Large intestine (tissue), 3 donors: Measurements from ENCODE around the gene SPRED1. TPM values are rescaled to one million over a fixed set of nuclear protein-coding genes. Genes with fewer than 3 reads are reported as not detected.
A peak's percentile ranks its signal among the peaks of the same experiment; 100 is the strongest.

Source experiments
- DNase-seq, 2 donors: peaks; one replicate each; pipeline versions ENCODE4 v3.0.0 to v3.0.0-alpha.2; 2013
- H3K27ac ChIP-seq: one replicate; pipeline ENCODE4 v1.5.1; 2013; ENCODE audit warnings: low read length
- H3K27me3 ChIP-seq: 2 replicates; pipeline ENCODE4 v1.6.1; 2013; ENCODE audit warnings: low read length; ENCODE audit not compliant: control insufficient read depth, insufficient read depth
- H3K36me3 ChIP-seq: 2 replicates; pipeline ENCODE4 v1.6.1; 2013; ENCODE audit warnings: low read length; ENCODE audit not compliant: control insufficient read depth, insufficient read depth
- H3K4me1 ChIP-seq: one replicate; pipeline ENCODE4 v1.6.1; 2013; ENCODE audit warnings: low read length; ENCODE audit not compliant: control insufficient read depth, insufficient read depth
- H3K4me3 ChIP-seq: one replicate; pipeline ENCODE4 v1.5.1; 2013; ENCODE audit warnings: low read length
- H3K9me3 ChIP-seq: one replicate; pipeline ENCODE4 v1.6.1; 2013; ENCODE audit warnings: mild to moderate bottlenecking, low read depth, low read length, moderate library complexity; ENCODE audit not compliant: control insufficient read depth
- WGBS: methylation state at CpG from one replicate; pipeline ENCODE4 v1.1.5; 2013; ENCODE audit warnings: low lambda C conversion rate; ENCODE audit not compliant: insufficient coverage; 5-methylcytosine and 5-hydroxymethylcytosine counted together
- polyA plus RNA-seq: library from polyadenylated mRNA; unstranded; fragments of 120-200 nt; gene quantifications from one replicate; pipeline ENCODE4 v1.2.1, GENCODE V29; 2013

The SPRED1 gene
- polyA plus RNA-seq, 1 donor = 28.2 TPM

DNA sequence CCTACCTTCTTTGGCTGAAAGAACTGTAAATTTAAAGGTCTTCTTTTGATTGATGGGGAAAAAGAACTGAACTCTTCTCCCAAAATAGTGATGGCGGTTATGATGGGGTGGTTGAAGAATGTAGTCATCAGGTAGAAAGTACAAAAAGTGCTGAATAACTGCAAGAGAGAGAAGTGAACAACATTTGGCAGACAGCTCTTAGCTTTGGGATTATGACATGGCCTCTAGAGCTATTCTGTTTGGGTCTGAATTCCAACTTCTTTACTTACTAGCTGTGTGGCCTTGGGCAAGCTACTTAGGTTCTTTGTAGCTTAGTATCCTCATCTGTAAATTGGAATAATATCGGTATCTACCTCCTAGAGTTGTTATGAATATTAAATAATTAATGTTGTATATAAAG, 91.7 kb downstream of the SPRED1 start:
- H3K36me3 ChIP-seq = peaks cover 19% of the 10 kb centered on the region
- no peaks in the 10 kb centered on the region for H3K27me3 ChIP-seq
- no peak overlapping the region for H3K4me3 ChIP-seq
- no peak for DNase-seq
- no peak overlapping the region for H3K27ac ChIP-seq
- 100% methylated on average over 1 of the region's 2 CpGs for WGBS
- H3K4me1 ChIP-seq = no peaks in the 10 kb centered on the region
- H3K9me3 ChIP-seq = no peaks in the 10 kb centered on the region

GRCh38 chr15:38349251-38349650, 96.6 kb downstream of the SPRED1 start:
- H3K27ac ChIP-seq = no peak overlapping the region
- no peaks in the 10 kb centered on the region for H3K4me1 ChIP-seq
- no peaks in the 10 kb centered on the region for H3K27me3 ChIP-seq
- H3K9me3 ChIP-seq = no peaks in the 10 kb centered on the region
- H3K36me3 ChIP-seq = peaks cover 32% of the 10 kb centered on the region
- WGBS = 92% methylated on average over 3 of the region's 3 CpGs
- no peak overlapping the region for H3K4me3 ChIP-seq
- DNase-seq = no peak

- H3K36me3 ChIP-seq = peaks cover 25% of the 10 kb centered on the region
- H3K27me3 ChIP-seq = no peaks in the 10 kb centered on the region
- H3K27ac ChIP-seq = no peak overlapping the region
- no peaks in the 10 kb centered on the region for H3K4me1 ChIP-seq
- no peak for DNase-seq
- H3K4me3 ChIP-seq = no peak overlapping the region
- H3K9me3 ChIP-seq = no peaks in the 10 kb centered on the region
- WGBS = no CpG with 5 or more reads among the region's 8 CpGs
Measured at GRCh38 chr15:38351466-38351865, 98.8 kb downstream of the SPRED1 start.

- H3K36me3 ChIP-seq = peaks cover 25% of the 10 kb centered on the region
- no CpG with 5 or more reads among the region's 3 CpGs for WGBS
- DNase-seq = peak; percentile 50 to 56
- H3K4me3 ChIP-seq = no peak overlapping the region
- no peaks in the 10 kb centered on the region for H3K27me3 ChIP-seq
- no peaks in the 10 kb centered on the region for H3K9me3 ChIP-seq
- no peak overlapping the region for H3K27ac ChIP-seq
- no peaks in the 10 kb centered on the region for H3K4me1 ChIP-seq
Measured at GRCh38 chr15:38354315-38354929, 101.8 kb downstream of the SPRED1 start.

GRCh38 chr15:38362355-38362754, 109.7 kb downstream of the SPRED1 start:
- Histone ChIP-seq H3K4me3 (no peak overlapping the region), H3K4me1 (no peaks in the 10 kb centered on the region), H3K9me3 (no peaks in the 10 kb centered on the region), H3K36me3 (no peaks in the 10 kb centered on the region), H3K27me3 (no peaks in the 10 kb centered on the region), H3K27ac (no peak overlapping the region)
- 86% methylated on average over 1 of the region's 3 CpGs for WGBS
- DNase-seq = no peak

GRCh38 chr15:38367476-38367875, 114.8 kb downstream of the SPRED1 start:
- no CpG with 5 or more reads among the region's 2 CpGs for WGBS

GRCh38 chr15:38369936-38370478, 117.4 kb downstream of the SPRED1 start:
- 17% methylated on average over 1 of the region's 4 CpGs for WGBS
- no peaks in the 10 kb centered on the region for H3K9me3 ChIP-seq
- no peak for DNase-seq
- H3K4me3 ChIP-seq = no peak overlapping the region
- H3K27me3 ChIP-seq = peaks cover 3% of the 10 kb centered on the region
- no peaks in the 10 kb centered on the region for H3K36me3 ChIP-seq
- no peaks in the 10 kb centered on the region for H3K4me1 ChIP-seq
- no peak overlapping the region for H3K27ac ChIP-seq

More at GRCh38 chr15:38367476-38367875, 114.8 kb downstream of the SPRED1 start:
- Histone ChIP-seq H3K36me3 (no peaks in the 10 kb centered on the region), H3K27me3 (no peaks in the 10 kb centered on the region), H3K4me1 (no peaks in the 10 kb centered on the region), H3K9me3 (no peaks in the 10 kb centered on the region), H3K27ac (no peak overlapping the region), H3K4me3 (no peak overlapping the region)
- DNase-seq = no peak

- Histone ChIP-seq H3K27ac (no peak overlapping the region), H3K4me1 (no peaks in the 10 kb centered on the region), H3K27me3 (peaks cover 3% of the 10 kb centered on the region), H3K9me3 (no peaks in the 10 kb centered on the region), H3K36me3 (no peaks in the 10 kb centered on the region), H3K4me3 (no peak overlapping the region)
- WGBS = 83% methylated on average over 1 of the region's 4 CpGs
- no peak for DNase-seq
Measured at GRCh38 chr15:38373016-38373415, 120.4 kb downstream of the SPRED1 start.

GRCh38 chr15:38374029-38374428, 121.4 kb downstream of the SPRED1 start:
- no peak overlapping the region for H3K27ac ChIP-seq
- peaks cover 3% of the 10 kb centered on the region for H3K27me3 ChIP-seq
- H3K9me3 ChIP-seq = no peaks in the 10 kb centered on the region
- DNase-seq = no peak
- no peaks in the 10 kb centered on the region for H3K36me3 ChIP-seq
- H3K4me3 ChIP-seq = no peak overlapping the region
- H3K4me1 ChIP-seq = no peaks in the 10 kb centered on the region

DNA sequence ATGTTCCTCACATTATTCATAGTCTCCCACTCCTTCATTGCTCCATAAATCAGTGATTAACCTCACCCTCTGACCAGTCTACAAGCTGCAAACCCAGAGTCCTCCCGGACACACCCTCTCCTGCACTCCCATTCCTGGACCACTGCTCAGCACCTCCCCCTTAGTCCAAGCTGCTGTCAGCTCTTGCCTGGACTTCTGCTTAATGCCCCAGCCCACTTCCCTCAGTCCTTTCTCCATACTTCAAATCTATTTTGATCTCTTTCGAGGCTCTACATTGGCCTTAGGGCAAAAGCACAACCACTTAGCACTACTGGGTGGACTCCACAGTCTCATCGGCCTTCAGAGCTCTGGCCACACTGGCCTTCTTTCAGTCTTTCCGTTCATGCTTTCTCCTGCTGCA, 121.9 kb downstream of the SPRED1 start:
- Histone ChIP-seq H3K27ac (no peak overlapping the region), H3K36me3 (no peaks in the 10 kb centered on the region), H3K9me3 (no peaks in the 10 kb centered on the region), H3K4me1 (no peaks in the 10 kb centered on the region), H3K4me3 (no peak overlapping the region), H3K27me3 (peaks cover 3% of the 10 kb centered on the region)
- WGBS = no CpG with 5 or more reads among the region's 4 CpGs
- DNase-seq = no peak

DNA sequence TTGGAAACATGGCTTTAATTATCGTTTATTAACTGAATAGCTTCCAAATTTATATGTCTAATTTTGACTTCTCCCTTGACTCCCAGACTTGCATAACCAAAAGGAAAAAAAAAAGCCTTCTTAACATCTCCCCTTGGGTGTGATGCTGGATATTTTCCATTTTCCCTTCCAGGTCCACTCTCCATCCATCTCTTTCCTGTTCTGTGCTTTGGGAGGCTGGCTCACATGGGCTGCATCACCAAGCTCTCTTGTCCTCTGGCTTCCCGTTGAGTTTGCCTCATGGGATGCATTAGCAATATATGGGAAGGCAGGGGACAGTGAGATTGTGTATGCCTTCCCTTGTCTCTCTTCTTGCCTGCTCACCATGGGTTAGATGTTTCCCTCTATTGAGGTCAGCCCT, 123.4 kb downstream of the SPRED1 start:
- Histone ChIP-seq H3K4me3 (no peak overlapping the region), H3K9me3 (no peaks in the 10 kb centered on the region), H3K27me3 (peaks cover 3% of the 10 kb centered on the region), H3K36me3 (no peaks in the 10 kb centered on the region), H3K4me1 (no peaks in the 10 kb centered on the region), H3K27ac (no peak overlapping the region)
- 50% methylated on average over 1 of the region's 2 CpGs for WGBS
- DNase-seq = no peak
